GM18873 (cell line): Measurements from ENCODE around the gene SOS1.
"Not testable (repeated sequence)": the region's sequence is repeated elsewhere in the genome, so short reads cannot be mapped to it uniquely, and the experiment has no call there.

Source experiments
- ATAC-seq: cut with Tn5 transposase; IDR thresholded peaks from one replicate; pipeline ENCODE4 v1.9.1; 2021; ENCODE audit warnings: mild to moderate bottlenecking, moderate library complexity, moderate number of reproducible peaks; ENCODE audit not compliant: unreplicated experiment, low FRiP score

SOS1 gene

DNA sequence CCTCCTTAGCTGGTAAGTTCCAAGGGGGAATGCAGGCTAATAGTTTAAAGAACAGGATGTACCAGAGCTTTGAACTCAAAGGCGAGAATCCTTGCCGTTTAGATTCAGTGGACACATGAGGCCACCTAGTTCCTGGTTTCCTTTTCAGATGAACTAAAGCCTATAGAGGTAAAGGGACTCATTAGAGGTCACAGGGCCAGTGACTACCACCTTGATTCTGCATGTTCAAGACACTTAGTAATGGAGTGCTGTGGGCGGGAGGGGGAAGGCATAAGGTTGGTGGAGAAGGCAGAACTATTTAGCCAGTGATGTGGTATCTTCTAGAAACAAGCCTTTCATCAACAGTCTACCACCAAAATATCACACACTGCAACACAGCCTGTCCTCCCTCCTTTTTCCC, 183.3 kb downstream of the SOS1 start:
- no peak for ATAC-seq

DNA sequence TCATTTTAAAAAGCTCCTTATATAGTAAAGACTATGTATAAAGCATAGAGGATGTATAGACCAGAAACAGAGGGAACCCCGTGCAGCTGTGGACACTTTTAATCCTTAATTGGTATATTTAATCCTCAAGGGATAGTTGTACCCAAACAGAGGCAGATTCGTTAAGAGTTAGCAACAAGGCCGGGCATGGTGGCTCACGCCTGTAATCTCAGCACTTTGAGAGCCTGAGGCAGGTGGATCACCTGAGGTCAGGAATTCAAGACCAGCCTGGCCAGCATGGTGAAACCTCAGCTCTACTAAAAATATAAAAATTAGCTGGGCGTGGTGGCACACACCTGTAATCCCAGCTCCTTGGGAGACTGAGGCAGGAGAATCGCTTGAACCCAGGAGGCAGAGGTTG, 184.3 kb downstream of the SOS1 start:
- not testable (repeated sequence) for ATAC-seq

GRCh38 chr2:38935568-38936172, 185.2 kb downstream of the SOS1 start:
- ATAC-seq = no peak

DNA sequence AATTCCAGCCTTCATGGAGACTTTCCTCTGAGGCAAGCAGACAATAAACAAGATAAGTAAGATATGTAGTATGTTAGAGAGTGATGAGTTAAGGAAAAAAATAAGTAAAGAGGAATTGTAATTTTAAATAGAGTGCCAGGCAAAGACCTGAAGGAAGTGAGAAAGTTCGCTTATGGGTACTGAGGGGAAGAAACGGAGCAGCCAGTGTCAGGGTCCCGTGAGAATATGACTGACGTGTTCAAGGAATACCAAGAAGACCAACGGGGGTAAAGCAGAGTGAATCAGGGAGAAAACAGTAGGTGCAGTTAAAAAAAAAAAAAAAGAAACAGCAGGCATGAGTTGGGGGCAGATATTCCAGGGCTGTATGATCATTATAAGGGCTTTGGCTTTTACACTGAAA, 186.1 kb downstream of the SOS1 start:
- no peak for ATAC-seq

GRCh38 chr2:38933653-38934052, 187.2 kb downstream of the SOS1 start:
- no peak for ATAC-seq

GRCh38 chr2:38932586-38932985, 188.3 kb downstream of the SOS1 start:
- no peak for ATAC-seq
